IMR-90 (cell line): ENCODE results near the gene HOXC5. TPM values are rescaled to one million over a fixed set of nuclear protein-coding genes. Genes with fewer than 3 reads are reported as not detected.
A peak's percentile ranks its signal among the peaks of the same experiment; 100 is the strongest.

Experiments
- ATAC-seq: fragments of 200-7000 bp; cut with Tn5 transposase; 2 replicates; pipeline ENCODE4 v1.9.1; 2020; ENCODE audit warnings: low read depth, mild to moderate bottlenecking, moderate library complexity
- BruUV-seq: library from RNA; stranded (reverse); fragments of 400-500 nt; replicated peaks from 2 replicates; lab custom pipeline; 2021; lab: Mats Ljungman, UMichigan
- CTCF ChIA-PET: fragments of 300-600 bp; formaldehyde crosslinking; extraction: SDS; loops from one replicate; lab custom pipeline; 2021; ENCODE audit warnings: antibody characterized with exemption; lab: Yijun Ruan, JAX
- POLR2A ChIA-PET: fragments of 300-600 bp; sonication (Branson Sonifier 250); formaldehyde crosslinking; loops from one replicate; lab custom pipeline; 2022; ENCODE audit warnings: antibody characterized with exemption; ENCODE audit not compliant: unreplicated experiment; lab: Charles Lee
- DNase-seq: peaks from one replicate; pipeline ENCODE4 v3.0.0; 2013
- H2AFZ ChIP-seq: replicated peaks from 2 replicates; pipeline ENCODE3; 2013; ENCODE audit warnings: low read length, mild to moderate bottlenecking; ENCODE audit not compliant: poor library complexity
- H2AK5ac ChIP-seq: 2 replicates; pipeline ENCODE4 v1.6.1; 2013; ENCODE audit warnings: low read depth, low read length, inconsistent platforms
- H2AK9ac ChIP-seq: replicated peaks from 2 replicates; pipeline ENCODE3; 2013; ENCODE audit warnings: mild to moderate bottlenecking, low read depth, low read length, moderate library complexity; ENCODE audit not compliant: poor library complexity
- H2BK120ac ChIP-seq: 2 replicates; pipeline ENCODE4 v1.6.1; 2013; ENCODE audit warnings: low read depth, low read length, inconsistent platforms
- H2BK15ac ChIP-seq: 3 replicates; pipeline ENCODE4 v1.6.1; 2013; ENCODE audit warnings: low read depth, low read length, inconsistent platforms
- H2BK20ac ChIP-seq: 2 replicates; pipeline ENCODE4 v1.6.1; 2013; ENCODE audit warnings: low read depth, mild to moderate bottlenecking, inconsistent platforms, low read length, moderate library complexity
- H2BK5ac ChIP-seq: 2 replicates; pipeline ENCODE4 v1.6.1; 2013; ENCODE audit warnings: mild to moderate bottlenecking, low read depth, low read length, inconsistent platforms; ENCODE audit not compliant: poor library complexity, severe bottlenecking
- H3K14ac ChIP-seq: replicated peaks from 2 replicates; pipeline ENCODE4 v1.6.1; 2013; ENCODE audit warnings: low read depth, low read length, inconsistent platforms
- H3K18ac ChIP-seq: 2 replicates; pipeline ENCODE4 v1.6.1; 2013; ENCODE audit warnings: low read depth, low read length, control low read depth
- H3K23ac ChIP-seq: 2 replicates; pipeline ENCODE4 v1.6.1; 2013; ENCODE audit warnings: low read depth, low read length, inconsistent platforms
- H3K27ac ChIP-seq: 2 replicates; pipeline ENCODE4 v1.5.1; 2013; ENCODE audit warnings: mild to moderate bottlenecking, control low read depth, low read length; ENCODE audit not compliant: insufficient read depth
- H3K27me3 ChIP-seq: 2 replicates; pipeline ENCODE4 v1.6.1; 2013; ENCODE audit warnings: low read length; ENCODE audit not compliant: control insufficient read depth, insufficient read depth
- H3K36me3 ChIP-seq: 2 replicates; pipeline ENCODE4 v1.6.1; 2013; ENCODE audit warnings: low read length, mixed read lengths; ENCODE audit not compliant: control insufficient read depth, insufficient read depth
- H3K4ac ChIP-seq: 2 replicates; pipeline ENCODE4 v1.6.1; 2013; ENCODE audit warnings: low read depth, low read length, inconsistent platforms
- H3K4me1 ChIP-seq: 2 replicates; pipeline ENCODE4 v1.6.1; 2013; ENCODE audit warnings: low read length, mixed read lengths; ENCODE audit not compliant: control insufficient read depth, insufficient read depth
- H3K4me2 ChIP-seq: 2 replicates; pipeline ENCODE4 v1.6.1; 2013; ENCODE audit warnings: low read depth, mild to moderate bottlenecking, control low read depth, low read length, moderate library complexity
- H3K4me3 ChIP-seq: 2 replicates; pipeline ENCODE4 v1.5.1; 2013; ENCODE audit warnings: low read depth, mild to moderate bottlenecking, control low read depth, low read length, moderate library complexity; ENCODE audit not compliant: insufficient read depth
- H3K56ac ChIP-seq: 2 replicates; pipeline ENCODE4 v1.6.1; 2013; ENCODE audit warnings: low read length, inconsistent platforms; ENCODE audit not compliant: insufficient read depth; ENCODE audit errors: extremely low read depth
- H3K79me1 ChIP-seq, 2 experiments: 2 replicates each; pipeline ENCODE4 v1.6.1; 2013; ENCODE audit warnings: low read length in 2 of 2, inconsistent platforms in 1 of 2, low read depth in 1 of 2
- H3K9ac ChIP-seq: 2 replicates; pipeline ENCODE4 v1.6.1; 2013; ENCODE audit warnings: low read depth, low read length, control low read depth
- H3K9me1 ChIP-seq: 2 replicates; pipeline ENCODE4 v1.6.1; 2013; ENCODE audit warnings: low read length, inconsistent platforms; ENCODE audit not compliant: insufficient read depth
- H3K9me3 ChIP-seq: 2 replicates; pipeline ENCODE4 v1.6.1; 2013; ENCODE audit warnings: low read length; ENCODE audit not compliant: control insufficient read depth, insufficient read depth
- H4K20me1 ChIP-seq: 2 replicates; pipeline ENCODE4 v1.6.1; 2013; ENCODE audit warnings: low read length, inconsistent platforms; ENCODE audit not compliant: insufficient read depth
- H4K5ac ChIP-seq: 2 replicates; pipeline ENCODE4 v1.6.1; 2013; ENCODE audit warnings: mild to moderate bottlenecking, low read depth, low read length, control low read depth
- H4K8ac ChIP-seq, 2 experiments: 2 replicates each; pipeline ENCODE4 v1.6.1; 2013; ENCODE audit warnings: low read depth in 2 of 2, low read length in 2 of 2, control low read depth in 1 of 2, inconsistent platforms in 1 of 2
- H4K91ac ChIP-seq: 2 replicates; pipeline ENCODE4 v1.6.1; 2013; ENCODE audit warnings: low read depth, low read length, inconsistent platforms; ENCODE audit not compliant: insufficient read depth
- CEBPB ChIP-seq: IDR thresholded peaks from 2 replicates; pipeline ENCODE4 v1.6.1; 2012; ENCODE audit warnings: low read depth, low read length, improper control_type of control experiment
- CHD1 ChIP-seq: IDR thresholded peaks from 2 replicates; pipeline ENCODE4 v1.6.1; 2012; ENCODE audit warnings: low read depth, low read length, improper control_type of control experiment
- CTCF ChIP-seq: conservative IDR thresholded peaks from 2 replicates; pipeline ENCODE4 v1.5.1; 2012; ENCODE audit warnings: mild to moderate bottlenecking, low read depth, low read length, improper control_type of control experiment
- FOS ChIP-seq: fragments of 150-350 bp; IDR thresholded peaks from 2 replicates; pipeline ENCODE4 v1.6.1; 2016; ENCODE audit warnings: low read depth, low read length
- MXI1 ChIP-seq: IDR thresholded peaks from 2 replicates; pipeline ENCODE4 v1.6.1; 2012; ENCODE audit warnings: low read depth, mild to moderate bottlenecking, low read length, moderate library complexity, borderline replicate concordance
- RCOR1 ChIP-seq: IDR thresholded peaks from 2 replicates; pipeline ENCODE4 v1.6.1; 2012; ENCODE audit warnings: mild to moderate bottlenecking, low read length, improper control_type of control experiment; ENCODE audit not compliant: insufficient replicate concordance
- RFX5 ChIP-seq: IDR thresholded peaks from 2 replicates; pipeline ENCODE4 v1.8.0; 2012; ENCODE audit warnings: low read depth, mild to moderate bottlenecking, low read length, moderate library complexity
- SMC3 ChIP-seq: fragments of 150-350 bp; IDR thresholded peaks from 2 replicates; pipeline ENCODE4 v1.6.1; 2016; ENCODE audit warnings: low read depth, mild to moderate bottlenecking, antibody characterized with exemption, low read length, moderate library complexity
- USF2 ChIP-seq: fragments of 150-350 bp; IDR thresholded peaks from 2 replicates; pipeline ENCODE4 v1.6.1; 2017; ENCODE audit warnings: mild to moderate bottlenecking, antibody characterized with exemption, low read length, low read depth
- WGBS, 2 experiments: methylation state at CpG; one replicate each; pipeline versions ENCODE4 v1.1.5 to v1.1.7; 2013; ENCODE audit warnings: missing lambda C conversion rate in 2 of 2; ENCODE audit not compliant: insufficient read length in 1 of 2; ENCODE audit errors: extremely low coverage in 2 of 2; 5-methylcytosine and 5-hydroxymethylcytosine counted together
- dilution Hi-C: fragments of 300-500 bp; cut with HindIII; formaldehyde crosslinking; loops from one replicate; pipeline ENCODE4 v1.14.3; 2018; ENCODE audit warnings: low sequenced_read_pairs; ENCODE audit not compliant: unreplicated experiment
- in situ Hi-C: fragments of 300-500 bp; cut with MboI; formaldehyde crosslinking; loops from 3 replicates; pipeline ENCODE4 v1.14.3; 2019; ENCODE audit warnings: low sequenced_read_pairs, inconsistent platforms, mixed read lengths
- intact Hi-C: fragments of 100-400 bp; cut with micrococcal nuclease; formaldehyde crosslinking; loops from 2 replicates; pipeline ENCODE4 v1.10.0; 2022
- polyA plus RNA-seq, 3 experiments: library from polyadenylated mRNA; depleted of rRNA; stranded (reverse); fragments of >200 nt; gene quantifications; 2 replicates each; pipeline ENCODE4 v1.2.3, GENCODE V29; 2012; ENCODE audit warnings: low replicate concordance in 1 of 3
- total RNA-seq: library from RNA; depleted of rRNA; stranded (reverse); fragments of >200 nt; gene quantifications from 2 replicates; pipeline ENCODE4 v1.2.3, GENCODE V29; 2012

Gene HOXC5
- total and polyA plus RNA-seq, 2 of the 4 experiments (the other 2 are of a cell fraction), result not detected

GRCh38 chr12:54017027-54017788 lies 15.6 kb upstream of the HOXC5 start:
- no peak for TF ChIP-seq RFX5
- TF ChIP-seq SMC3, result no peak
- no peak for TF ChIP-seq CTCF
- TF ChIP-seq CHD1, result no peak
- TF ChIP-seq CEBPB, result no peak
- no peak for TF ChIP-seq FOS
- no peak for TF ChIP-seq USF2
- TF ChIP-seq MXI1, result no peak
- no peak for TF ChIP-seq RCOR1
- intact Hi-C loops, result no loop called here
- WGBS, 2 experiments, result 0% methylated on average over 7 of the region's 24 CpGs; no CpG with 5 or more reads in 1 of the 2 experiments
- Histone ChIP-seq H4K20me1 (no peaks in the 10 kb centered on the region), H2AFZ (peak overlapping the region; percentile 81), H2AK5ac (no peak overlapping the region), H3K9me1 (no peaks in the 10 kb centered on the region), H2BK120ac (no peak overlapping the region), H2BK5ac (no peak overlapping the region), H3K36me3 (no peaks in the 10 kb centered on the region), H2AK9ac (no peak overlapping the region), H3K27ac (no peak overlapping the region), H3K4me3 (peak overlapping the region; percentile 7; the same call in 1 of the 2 replicates), H4K8ac (no peak overlapping the region), H4K5ac (no peak overlapping the region), H3K4me1 (no peaks in the 10 kb centered on the region), H3K9ac (no peak overlapping the region), H2BK20ac (no peak overlapping the region), H3K27me3 (peaks cover 89% of the 10 kb centered on the region), H4K91ac (no peak overlapping the region), H3K56ac (no peak overlapping the region), H2BK15ac (no peak overlapping the region), H3K18ac (no peak overlapping the region), H3K14ac (no peak overlapping the region), H3K79me1 (no peaks in the 10 kb centered on the region), H3K23ac (no peak overlapping the region), H3K4me2 (peak overlapping the region; percentile 87), H3K4ac (no peak overlapping the region), H3K9me3 (peaks cover 4% of the 10 kb centered on the region)
- dilution Hi-C loops, result no loop called here
- in situ Hi-C loops, result no loop called here
- CTCF ChIA-PET, result interaction anchor here (0.8 to 1.0 kb wide), 3 partner anchors 13 to 184 kb away, joined by 3 to 4 read pairs (median 3); no protein-coding TSS in a partner anchor
- ATAC-seq (peak; percentile 50), DNase-seq (no peak)
- BruUV-seq, result no TSS peak
- POLR2A ChIA-PET, result no interaction called here
